Measurements from ENCODE around the gene FRMD5.

Gene FRMD5

GRCh38 chr15:43919540-43920253 lies 275.4 kb downstream of the FRMD5 start:
- no peak for DNase-seq

DNA sequence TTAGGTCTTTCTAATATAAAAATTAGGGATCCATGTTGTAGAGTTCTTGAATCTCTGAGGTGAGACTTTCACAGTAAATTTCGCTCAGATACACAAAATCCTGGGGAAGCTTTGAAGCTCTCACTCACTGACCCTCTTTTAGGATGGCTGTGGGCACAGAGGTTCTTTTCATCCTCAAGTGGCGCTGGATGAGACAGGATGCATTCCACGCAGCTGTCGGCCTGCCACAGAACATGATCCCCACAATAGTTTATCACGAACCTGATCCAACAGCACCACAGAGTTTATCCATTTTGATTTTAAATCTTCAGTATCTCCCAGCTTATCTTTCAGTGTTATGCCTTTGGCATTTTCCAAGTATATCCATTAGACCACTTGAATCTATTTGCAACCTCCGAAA lies 276.4 kb downstream of the FRMD5 start:
- no peak for DNase-seq

GRCh38 chr15:43916326-43916660 lies 278.8 kb downstream of the FRMD5 start:
- DNase-seq, result no peak

GRCh38 chr15:43915631-43916325 lies 279.3 kb downstream of the FRMD5 start:
- no peak for DNase-seq

DNA sequence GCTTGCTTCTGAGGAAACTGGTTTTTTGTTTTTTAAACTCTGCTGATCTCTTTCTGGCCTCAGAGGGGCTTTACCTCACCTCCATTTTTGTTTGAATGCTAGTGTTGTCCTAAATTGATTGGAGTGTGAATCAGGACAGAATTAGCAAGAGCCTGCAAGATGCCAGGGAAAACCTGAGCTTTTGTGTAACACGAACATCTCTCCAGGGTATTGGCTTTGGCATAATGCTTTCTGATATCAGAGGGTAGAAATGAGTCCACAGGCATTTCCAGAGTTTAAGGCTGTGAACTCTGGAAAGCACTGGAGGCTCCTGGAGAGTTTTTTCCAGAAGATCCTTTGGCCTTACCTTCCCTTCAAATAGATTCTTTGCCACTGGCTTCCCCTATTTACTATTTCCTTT lies 281.1 kb downstream of the FRMD5 start:
- DNase-seq, result no peak

GRCh38 chr15:43913026-43913780 lies 281.9 kb downstream of the FRMD5 start:
- DNase-seq, result no peak

DNA sequence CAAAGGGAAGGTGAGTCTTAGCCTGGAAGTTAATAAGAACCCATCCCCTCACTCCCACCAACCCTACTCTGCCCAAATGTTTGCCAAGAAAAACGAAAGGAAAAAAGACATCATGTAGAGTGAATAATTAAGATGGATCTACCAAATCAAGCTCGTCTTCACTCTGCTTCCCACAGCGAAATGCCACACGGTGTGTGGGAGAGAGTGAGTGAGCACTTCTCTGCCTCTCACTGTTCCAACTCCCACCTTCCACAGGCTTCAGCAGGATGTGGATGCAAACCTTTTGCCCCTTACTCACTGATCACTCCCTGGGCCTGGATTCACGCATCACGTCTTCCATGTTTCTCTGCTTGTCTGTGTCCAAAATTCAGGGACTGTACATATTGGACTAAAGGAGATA lies 282.9 kb downstream of the FRMD5 start:
- DNase-seq, result no peak

DNA sequence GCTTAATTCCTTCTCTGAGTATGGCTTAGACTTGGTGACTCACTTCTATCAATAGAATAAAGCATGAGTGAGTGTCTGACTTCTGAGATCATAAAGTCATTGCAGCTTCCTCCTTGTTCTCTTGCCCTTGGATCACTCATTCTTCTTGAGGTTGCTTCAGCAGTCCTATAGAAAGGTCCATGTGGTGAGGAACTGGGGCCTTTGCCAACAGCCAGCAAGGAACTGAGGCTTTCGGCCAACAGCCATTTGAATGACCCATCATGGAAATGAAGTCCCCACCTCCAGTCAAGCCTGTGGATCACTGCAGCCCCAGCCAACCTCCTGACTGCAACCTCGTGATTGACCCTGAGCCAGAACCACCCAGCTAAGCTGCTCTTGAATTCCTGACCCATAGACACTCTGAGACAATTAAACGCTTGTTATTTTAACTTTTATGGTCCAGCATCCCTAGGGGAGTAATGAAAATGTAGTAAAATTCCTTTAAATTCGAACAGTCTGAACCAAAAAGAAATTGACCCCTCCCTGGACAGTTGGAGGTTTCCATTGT lies 283.8 kb downstream of the FRMD5 start:
- no peak for DNase-seq

DNA sequence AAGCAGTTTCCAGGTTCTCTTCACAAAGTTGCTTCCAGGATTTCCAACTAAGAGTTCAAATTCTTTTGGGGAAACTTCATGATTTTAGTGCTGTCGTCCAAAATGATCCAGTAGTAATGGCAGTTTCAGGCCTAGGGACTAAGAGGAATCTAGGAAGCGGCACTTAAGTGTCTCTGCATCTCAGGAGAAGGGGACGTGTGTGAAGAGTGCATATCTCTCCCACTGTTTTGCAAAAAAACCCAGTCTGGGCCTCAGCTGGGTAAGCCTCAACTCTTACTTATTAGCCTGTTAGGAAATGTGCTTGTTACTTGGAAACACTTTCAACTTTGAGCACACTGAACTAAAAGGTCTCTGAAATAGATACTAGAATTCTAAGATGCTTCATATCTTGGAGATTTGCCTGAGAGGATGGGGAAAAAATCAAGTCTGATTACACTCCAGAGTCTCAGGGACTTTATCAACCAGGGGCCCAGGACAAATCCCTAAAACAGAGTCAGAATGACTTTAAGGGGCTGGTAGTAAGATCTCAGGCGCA lies 286.5 kb downstream of the FRMD5 start:
- no peak for DNase-seq

DNA sequence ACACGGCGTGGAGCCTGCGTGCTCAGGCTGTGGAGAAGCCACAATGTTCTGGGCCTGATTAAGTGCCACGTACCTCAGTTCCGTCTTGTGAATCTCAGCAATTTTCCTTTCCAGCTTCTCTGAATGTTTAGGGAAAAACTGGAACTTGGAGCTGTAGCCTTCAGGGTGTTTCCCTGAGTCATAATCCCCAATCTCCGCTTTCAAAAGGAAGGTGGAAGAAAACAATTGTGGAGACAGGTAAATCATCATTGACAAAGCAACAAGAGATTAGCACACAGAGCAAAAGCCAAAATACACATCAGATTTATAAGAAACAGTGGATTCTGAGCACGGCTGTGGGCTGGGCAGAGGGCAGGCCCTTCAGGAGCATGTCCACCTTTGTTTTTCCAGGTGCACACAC lies 289.3 kb downstream of the FRMD5 start:
- no peak for DNase-seq

DNA sequence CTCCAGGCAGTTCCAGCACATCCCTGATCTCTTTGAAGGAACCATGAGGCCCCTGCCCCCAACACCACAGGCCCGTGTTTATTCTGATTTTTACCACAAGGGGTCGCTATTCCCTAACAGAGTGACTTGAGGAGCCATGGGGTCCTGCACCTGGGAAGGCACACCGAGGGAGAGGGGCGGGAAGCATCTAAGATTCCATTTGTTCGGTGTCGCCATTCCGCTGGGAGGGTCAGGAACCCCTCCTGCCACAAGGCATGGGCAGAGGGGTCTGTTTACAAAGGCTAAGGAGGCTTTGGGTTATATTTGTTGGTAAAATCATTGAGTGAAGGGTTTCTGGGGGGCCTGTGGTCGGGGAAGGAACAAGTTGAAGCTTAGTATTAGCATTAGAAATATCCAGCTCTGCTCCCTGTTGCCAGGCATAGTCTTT lies 291.2 kb downstream of the FRMD5 start:
- DNase-seq, result peak; percentile 50

DNA sequence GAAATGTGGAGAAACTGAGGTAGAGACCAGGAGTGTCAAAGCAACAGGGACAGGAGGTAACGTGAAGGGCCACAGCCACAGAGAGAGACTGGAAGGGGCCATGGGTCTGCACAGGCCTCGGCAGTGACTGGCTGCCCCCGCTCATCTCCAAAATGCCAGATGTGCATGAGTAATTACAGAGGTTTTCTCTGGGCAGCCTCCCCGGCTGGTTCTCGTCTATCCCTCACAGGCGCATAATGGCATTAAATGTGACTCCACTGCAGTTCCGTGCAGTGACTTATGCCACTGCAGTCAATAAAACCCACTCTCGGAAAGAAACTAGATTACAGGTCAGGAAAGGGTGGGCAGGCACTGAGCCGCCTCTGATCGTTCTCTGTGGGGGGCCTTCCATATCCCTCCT lies 293.6 kb downstream of the FRMD5 start:
- no peak for DNase-seq

DNA sequence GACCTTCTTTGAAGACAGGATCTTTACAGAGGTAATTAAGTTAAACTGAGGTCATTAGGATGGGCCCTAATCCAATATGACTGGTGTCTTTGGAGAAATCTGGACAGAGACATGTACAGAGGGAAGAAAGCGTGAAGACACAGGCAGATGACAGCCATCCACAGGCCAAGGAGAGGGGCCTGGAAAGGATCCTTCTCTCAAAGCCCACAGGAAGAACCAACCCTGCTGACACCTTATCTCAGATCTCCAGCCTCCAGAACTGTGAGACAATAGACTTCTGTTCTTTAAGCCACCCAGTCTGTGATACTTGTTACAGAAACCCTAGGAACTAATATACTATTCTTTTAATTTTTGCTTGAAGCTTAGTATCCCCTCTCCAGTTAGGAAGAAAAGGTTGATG lies 294.1 kb downstream of the FRMD5 start:
- DNase-seq, result no peak

GRCh38 chr15:43899928-43900327 lies 295.1 kb downstream of the FRMD5 start:
- no peak for DNase-seq

DNA sequence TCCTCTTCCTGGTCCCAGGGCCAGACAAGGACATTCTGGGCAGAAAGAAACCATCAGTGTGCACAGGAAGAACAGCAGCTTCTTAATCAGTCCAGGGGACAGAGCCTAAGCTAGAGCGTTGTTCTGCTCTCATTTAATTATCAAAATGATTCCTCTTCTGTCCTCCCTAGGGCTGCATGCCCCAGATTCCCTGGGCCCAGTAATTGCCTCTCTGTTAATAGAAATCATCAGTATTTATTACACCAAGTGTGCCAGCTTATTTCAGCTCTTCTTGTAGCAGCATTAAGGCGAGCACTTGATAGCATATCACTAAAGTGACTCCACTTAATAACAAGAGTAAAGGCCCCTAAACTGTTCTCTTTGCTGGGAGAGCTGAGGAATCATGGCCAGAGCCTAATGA lies 296.2 kb downstream of the FRMD5 start:
- DNase-seq, result no peak

GRCh38 chr15:43896543-43896942 lies 298.5 kb downstream of the FRMD5 start:
- no peak for DNase-seq

GRCh38 chr15:43895586-43895985 lies 299.5 kb downstream of the FRMD5 start:
- no peak for DNase-seq

GRCh38 chr15:43893956-43894355 lies 301.1 kb downstream of the FRMD5 start:
- DNase-seq, result no peak

DNA sequence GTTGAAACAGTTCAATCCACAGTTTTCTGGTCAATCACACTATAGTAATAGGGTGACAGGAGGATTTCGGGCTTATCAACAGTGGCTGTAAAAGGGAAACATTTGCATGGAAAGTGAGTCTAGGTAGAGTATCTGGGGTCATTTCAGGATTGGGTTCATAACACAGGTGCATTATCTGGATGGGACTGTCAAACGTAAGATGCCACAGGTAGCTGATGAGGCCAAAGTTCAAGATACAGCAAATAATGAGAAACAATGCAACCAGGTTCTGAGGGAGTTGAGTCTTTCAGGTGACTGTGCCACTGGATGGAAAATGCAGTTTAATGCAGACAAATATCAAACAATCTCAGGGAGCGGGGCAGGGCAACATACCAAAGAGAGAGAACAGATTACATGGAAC lies 306.0 kb downstream of the FRMD5 start:
- no peak for DNase-seq

DNA sequence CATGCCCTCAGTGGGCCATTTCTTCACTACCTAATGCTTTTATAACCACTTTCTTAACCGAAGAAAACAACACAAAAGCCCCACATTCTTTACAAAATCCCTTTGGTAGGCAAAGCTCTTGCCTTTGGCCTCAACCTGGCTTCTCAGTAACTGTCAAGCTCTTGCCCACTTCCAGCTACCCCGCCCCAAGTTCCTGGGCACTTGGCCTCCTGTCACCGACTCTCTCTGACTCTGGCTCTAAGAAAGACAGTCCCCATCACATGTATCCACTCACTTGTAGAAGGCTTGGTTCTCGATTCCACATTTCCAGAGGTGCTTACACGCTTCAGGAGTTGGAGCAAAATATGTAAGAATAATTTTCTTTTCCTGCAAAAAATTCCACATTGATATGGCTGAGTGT lies 307.2 kb downstream of the FRMD5 start:
- no peak for DNase-seq

GRCh38 chr15:43886558-43886957 lies 308.5 kb downstream of the FRMD5 start:
- DNase-seq, result no peak

- DNase-seq, result no peak
Observed at GRCh38 chr15:43883571-43883970, 311.5 kb downstream of the FRMD5 start.

GRCh38 chr15:43881944-43882343 lies 313.1 kb downstream of the FRMD5 start:
- no peak for DNase-seq

GRCh38 chr15:43881245-43881644 lies 313.8 kb downstream of the FRMD5 start:
- DNase-seq, result no peak
